Naive thymus-derived CD8-positive, alpha-beta T cell (primary cell): ENCODE results near the gene LRRTM3. TPM values are rescaled to one million over a fixed set of nuclear protein-coding genes. Genes with fewer than 3 reads are reported as not detected.

Experiments used
- ATAC-seq, 2 donors: fragments of 150-1000 bp; cut with Tn5 transposase in 1 of 2; sonication (Bioruptor Pico), chemical (Tn5 transposase) in 1 of 2; 1 replicate in 1 of 2; 2 replicates in 1 of 2; pipeline ENCODE4 v1.10.0; 2021; ENCODE audit warnings: mild to moderate bottlenecking in 2 of 2, moderate library complexity in 2 of 2
- POLR2A ChIA-PET: fragments of 350-600 bp; sonication (Branson Sonifier 250); formaldehyde crosslinking; loops from one replicate; lab custom pipeline; 2021; ENCODE audit warnings: antibody characterized with exemption; lab: Charles Lee
- DNase-seq, 10 donors: peaks; one replicate each; pipeline versions ENCODE4 v3.0.0 to v3.0.0-alpha.2; 2020 to 2022
- H3K27ac Mint-ChIP-seq, 10 donors: one replicate each; pipeline ENCODE4 v1.8.0; 2020 to 2022; ENCODE audit warnings: mild to moderate bottlenecking in 10 of 10, mixed read lengths in 10 of 10, moderate library complexity in 4 of 10, inconsistent platforms in 1 of 10
- H3K27me3 Mint-ChIP-seq, 5 donors: one replicate each; pipeline ENCODE4 v1.8.0; 2021 to 2022; ENCODE audit warnings: mixed read lengths in 5 of 5
- H3K36me3 Mint-ChIP-seq, 3 donors: one replicate each; pipeline ENCODE4 v1.8.0; 2020 to 2022; ENCODE audit warnings: mixed read lengths in 3 of 3, mild to moderate bottlenecking in 2 of 3, inconsistent platforms in 1 of 3
- H3K4me1 Mint-ChIP-seq, 4 donors: one replicate each; pipeline ENCODE4 v1.8.0; 2021 to 2022; ENCODE audit warnings: mixed read lengths in 4 of 4
- H3K4me3 Mint-ChIP-seq, 10 donors: one replicate each; pipeline ENCODE4 v1.8.0; 2020 to 2022; ENCODE audit warnings: mild to moderate bottlenecking in 10 of 10, mixed read lengths in 10 of 10, moderate library complexity in 6 of 10, inconsistent platforms in 1 of 10
- H3K9me3 Mint-ChIP-seq, 9 donors: one replicate each; pipeline ENCODE4 v1.8.0; 2020 to 2022; ENCODE audit warnings: mixed read lengths in 9 of 9, mild to moderate bottlenecking in 3 of 9, inconsistent platforms in 1 of 9, moderate library complexity in 1 of 9
- polyA plus RNA-seq, 3 donors: library from polyadenylated mRNA; unstranded; fragments of 300-500 nt; fragmentation: Illumina TruSeq; gene quantifications; one replicate each; pipeline ENCODE4 v1.2.3, GENCODE V29; 2021
- total RNA-seq, 8 experiments: library from RNA in 2 of 8; stranded (reverse) in 2 of 8; gene quantifications; one replicate each; pipeline ENCODE4 v1.2.3 and lab custom pipeline; 2021 to 2026

Gene LRRTM3
- total and polyA plus RNA-seq, 5 experiments from 2014 or later: not detected

DNA sequence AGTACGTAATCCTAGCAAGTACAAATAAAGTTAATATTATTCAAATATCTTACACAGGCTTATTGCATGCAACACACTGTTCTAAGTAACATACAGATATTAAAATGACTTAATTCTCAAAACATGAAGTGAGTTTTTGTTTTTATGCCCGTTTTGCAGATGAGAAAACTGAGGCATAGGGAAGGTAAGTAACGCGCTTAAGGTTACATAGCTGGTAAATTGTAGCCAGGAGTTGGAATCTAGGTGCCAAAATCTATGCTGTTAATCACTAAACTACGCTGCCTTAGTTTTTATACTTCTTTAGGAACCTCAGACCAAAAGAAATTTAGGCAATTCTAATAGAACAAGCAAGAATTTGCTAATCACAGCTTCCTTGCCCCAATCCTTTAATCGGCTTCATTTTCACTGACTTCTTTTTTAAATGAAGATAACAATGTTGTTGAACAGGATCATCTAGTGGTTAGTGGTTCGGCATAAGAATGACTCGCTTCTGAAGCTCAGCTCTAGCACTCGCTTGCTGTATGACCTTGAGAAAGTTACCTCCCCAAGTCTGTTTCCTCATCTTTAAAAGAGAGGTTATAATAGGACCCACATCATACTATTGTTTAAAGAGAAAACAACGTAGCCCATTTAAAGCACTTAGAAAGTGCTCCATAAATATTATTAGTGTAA lies 1.0 kb upstream of the LRRTM3 start:
- no peak for DNase-seq
- Mint-ChIP-seq H3K9me3 (peaks cover 0 to 12% (median 3%) of the 10 kb centered on the region in 9 donors), H3K4me1 (no peaks in the 10 kb centered on the region), H3K27ac (no peak overlapping the region), H3K4me3 (no peak overlapping the region), H3K36me3 (peaks cover 0 to 5% (median 0%) of the 10 kb centered on the region in 3 donors), H3K27me3 (peaks cover 18 to 30% (median 20%) of the 10 kb centered on the region in 5 donors)
- ATAC-seq: no peak
- POLR2A ChIA-PET: no interaction called here

DNA sequence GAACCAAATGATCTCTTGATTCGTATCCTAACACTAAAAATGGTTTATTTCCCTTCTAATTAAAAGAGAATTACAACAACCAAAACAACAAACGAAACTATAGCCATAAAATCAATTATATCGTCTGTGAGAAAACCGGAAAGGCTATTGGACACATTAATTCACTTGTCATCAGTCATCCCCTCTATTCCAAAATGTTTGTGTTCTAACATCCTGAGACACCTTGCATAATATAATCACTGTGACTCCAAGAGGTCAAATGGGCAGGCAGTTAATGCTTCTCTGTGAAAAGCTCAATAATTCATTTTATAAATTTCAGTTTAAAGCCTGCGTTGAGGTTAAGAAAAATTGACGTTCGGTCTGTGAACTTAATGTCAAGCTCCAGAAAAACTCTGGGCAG lies 463 bp upstream of the LRRTM3 start:
- H3K4me1 Mint-ChIP-seq: no peaks in the 10 kb centered on the region
- POLR2A ChIA-PET: no interaction called here
- H3K4me3 Mint-ChIP-seq: no peak overlapping the region
- peaks cover 0 to 5% (median 0%) of the 10 kb centered on the region in 3 donors for H3K36me3 Mint-ChIP-seq
- no peak for DNase-seq
- H3K9me3 Mint-ChIP-seq: peaks cover 0 to 12% (median 3%) of the 10 kb centered on the region in 9 donors
- H3K27me3 Mint-ChIP-seq: peaks cover 18 to 31% (median 20%) of the 10 kb centered on the region in 5 donors
- H3K27ac Mint-ChIP-seq: no peak overlapping the region
- ATAC-seq: no peak

DNA sequence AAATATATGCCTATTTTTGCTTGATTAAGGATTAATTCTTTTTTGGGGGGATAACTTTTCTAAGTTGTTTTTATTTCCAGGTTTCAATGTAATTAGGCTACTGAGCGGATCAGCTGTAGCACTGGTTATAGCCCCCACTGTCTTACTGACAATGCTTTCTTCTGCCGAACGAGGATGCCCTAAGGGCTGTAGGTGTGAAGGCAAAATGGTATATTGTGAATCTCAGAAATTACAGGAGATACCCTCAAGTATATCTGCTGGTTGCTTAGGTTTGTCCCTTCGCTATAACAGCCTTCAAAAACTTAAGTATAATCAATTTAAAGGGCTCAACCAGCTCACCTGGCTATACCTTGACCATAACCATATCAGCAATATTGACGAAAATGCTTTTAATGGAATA lies 1.0 kb downstream of the LRRTM3 start:
- H3K27me3 Mint-ChIP-seq: peaks cover 18 to 38% (median 23%) of the 10 kb centered on the region in 5 donors
- DNase-seq: no peak
- no peak overlapping the region for H3K4me3 Mint-ChIP-seq
- peaks cover 0 to 3% (median 0%) of the 10 kb centered on the region in 9 donors for H3K9me3 Mint-ChIP-seq
- H3K4me1 Mint-ChIP-seq: no peaks in the 10 kb centered on the region
- POLR2A ChIA-PET: no interaction called here
- H3K27ac Mint-ChIP-seq: no peak overlapping the region
- ATAC-seq: no peak
- H3K36me3 Mint-ChIP-seq: peaks cover 0 to 5% (median 0%) of the 10 kb centered on the region in 3 donors

DNA sequence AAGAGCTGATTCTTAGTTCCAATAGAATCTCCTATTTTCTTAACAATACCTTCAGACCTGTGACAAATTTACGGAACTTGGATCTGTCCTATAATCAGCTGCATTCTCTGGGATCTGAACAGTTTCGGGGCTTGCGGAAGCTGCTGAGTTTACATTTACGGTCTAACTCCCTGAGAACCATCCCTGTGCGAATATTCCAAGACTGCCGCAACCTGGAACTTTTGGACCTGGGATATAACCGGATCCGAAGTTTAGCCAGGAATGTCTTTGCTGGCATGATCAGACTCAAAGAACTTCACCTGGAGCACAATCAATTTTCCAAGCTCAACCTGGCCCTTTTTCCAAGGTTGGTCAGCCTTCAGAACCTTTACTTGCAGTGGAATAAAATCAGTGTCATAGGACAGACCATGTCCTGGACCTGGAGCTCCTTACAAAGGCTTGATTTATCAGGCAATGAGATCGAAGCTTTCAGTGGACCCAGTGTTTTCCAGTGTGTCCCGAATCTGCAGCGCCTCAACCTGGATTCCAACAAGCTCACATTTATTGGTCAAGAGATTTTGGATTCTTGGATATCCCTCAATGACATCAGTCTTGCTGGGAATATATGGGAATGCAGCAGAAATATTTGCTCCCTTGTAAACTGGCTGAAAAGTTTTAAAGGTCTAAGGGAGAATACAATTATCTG lies 1.6 kb downstream of the LRRTM3 start:
- H3K4me3 Mint-ChIP-seq: no peak overlapping the region
- H3K36me3 Mint-ChIP-seq: peaks cover 0 to 5% (median 0%) of the 10 kb centered on the region in 3 donors
- POLR2A ChIA-PET: no interaction called here
- peaks cover 20 to 38% (median 26%) of the 10 kb centered on the region in 5 donors for H3K27me3 Mint-ChIP-seq
- no peaks in the 10 kb centered on the region for H3K4me1 Mint-ChIP-seq
- H3K9me3 Mint-ChIP-seq: peaks cover 0 to 3% (median 0%) of the 10 kb centered on the region in 9 donors
- no peak overlapping the region for H3K27ac Mint-ChIP-seq
- DNase-seq (no peak), ATAC-seq (no peak)

DNA sequence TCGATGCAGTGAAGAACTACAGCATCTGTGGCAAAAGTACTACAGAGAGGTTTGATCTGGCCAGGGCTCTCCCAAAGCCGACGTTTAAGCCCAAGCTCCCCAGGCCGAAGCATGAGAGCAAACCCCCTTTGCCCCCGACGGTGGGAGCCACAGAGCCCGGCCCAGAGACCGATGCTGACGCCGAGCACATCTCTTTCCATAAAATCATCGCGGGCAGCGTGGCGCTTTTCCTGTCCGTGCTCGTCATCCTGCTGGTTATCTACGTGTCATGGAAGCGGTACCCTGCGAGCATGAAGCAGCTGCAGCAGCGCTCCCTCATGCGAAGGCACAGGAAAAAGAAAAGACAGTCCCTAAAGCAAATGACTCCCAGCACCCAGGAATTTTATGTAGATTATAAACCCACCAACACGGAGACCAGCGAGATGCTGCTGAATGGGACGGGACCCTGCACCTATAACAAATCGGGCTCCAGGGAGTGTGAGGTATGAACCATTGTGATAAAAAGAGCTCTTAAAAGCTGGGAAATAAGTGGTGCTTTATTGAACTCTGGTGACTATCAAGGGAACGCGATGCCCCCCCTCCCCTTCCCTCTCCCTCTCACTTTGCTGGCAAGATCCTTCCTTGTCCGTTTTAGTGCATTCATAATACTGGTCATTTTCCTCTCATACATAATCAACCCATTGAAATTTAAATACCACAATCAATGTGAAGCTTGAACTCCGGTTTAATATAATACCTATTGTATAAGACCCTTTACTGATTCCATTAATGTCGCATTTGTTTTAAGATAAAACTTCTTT lies 2.3 kb downstream of the LRRTM3 start:
- POLR2A ChIA-PET: no interaction called here

DNA sequence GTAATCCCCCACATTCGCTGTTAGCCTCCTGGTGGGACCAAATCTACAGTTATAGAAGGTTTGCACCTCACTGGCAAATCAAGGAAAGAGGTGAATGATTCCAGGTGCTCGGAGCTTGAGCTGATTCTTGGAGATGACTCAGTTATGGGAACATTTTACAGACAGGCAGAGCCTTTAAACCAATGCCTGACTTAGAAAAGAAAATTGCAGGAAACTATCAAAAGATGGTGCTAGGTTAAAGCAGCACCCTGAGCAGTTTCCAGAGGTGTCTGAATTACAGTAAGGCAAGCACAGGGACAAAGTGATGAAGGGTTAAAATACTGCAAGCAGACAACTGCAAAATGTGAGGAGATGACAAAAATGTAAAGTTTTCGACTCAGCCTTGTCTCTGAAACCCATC lies 2.9 kb downstream of the LRRTM3 start:
- Mint-ChIP-seq H3K27me3 (peaks cover 20 to 38% (median 24%) of the 10 kb centered on the region in 5 donors), H3K4me1 (no peaks in the 10 kb centered on the region), H3K36me3 (peaks cover 0 to 5% (median 0%) of the 10 kb centered on the region in 3 donors), H3K4me3 (no peak overlapping the region), H3K27ac (no peak overlapping the region), H3K9me3 (peaks cover 0 to 3% (median 0%) of the 10 kb centered on the region in 9 donors)
- POLR2A ChIA-PET: no interaction called here
- ATAC-seq: no peak
- DNase-seq: no peak

More for the DNA sequence above, 2.3 kb downstream of the LRRTM3 start:
- DNase-seq: no peak
- Mint-ChIP-seq H3K9me3 (peaks cover 0 to 3% (median 0%) of the 10 kb centered on the region in 9 donors), H3K36me3 (peaks cover 0 to 5% (median 0%) of the 10 kb centered on the region in 3 donors), H3K27ac (no peak overlapping the region), H3K4me1 (no peaks in the 10 kb centered on the region), H3K27me3 (peaks cover 20 to 38% (median 24%) of the 10 kb centered on the region in 5 donors), H3K4me3 (no peak overlapping the region)
- ATAC-seq: no peak

DNA sequence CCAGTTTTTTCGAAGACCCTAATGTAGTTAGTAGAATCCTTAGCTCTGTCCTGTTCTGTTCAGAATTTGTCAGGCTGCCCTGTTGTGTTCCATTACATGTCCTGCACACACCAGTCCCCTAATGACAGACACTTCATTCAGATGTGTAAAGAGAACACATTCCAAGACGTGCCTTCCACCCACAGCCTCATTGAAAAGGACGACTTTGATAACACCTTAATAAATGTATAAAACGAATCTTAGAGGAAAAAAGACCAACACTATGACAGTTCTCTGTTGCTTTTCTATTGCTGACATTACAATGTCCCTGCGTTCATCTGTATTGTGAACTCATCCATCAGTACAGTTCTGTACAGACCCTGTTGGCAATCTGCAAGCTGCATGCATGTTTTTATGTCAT lies 3.5 kb downstream of the LRRTM3 start:
- ATAC-seq (no peak), DNase-seq (no peak)
- H3K9me3 Mint-ChIP-seq: peaks cover 0 to 5% (median 0%) of the 10 kb centered on the region in 9 donors
- H3K4me1 Mint-ChIP-seq: no peaks in the 10 kb centered on the region
- POLR2A ChIA-PET: no interaction called here
- H3K4me3 Mint-ChIP-seq: no peak overlapping the region
- H3K36me3 Mint-ChIP-seq: peaks cover 0 to 5% (median 0%) of the 10 kb centered on the region in 3 donors
- H3K27ac Mint-ChIP-seq: no peak overlapping the region
- H3K27me3 Mint-ChIP-seq: peaks cover 20 to 34% (median 21%) of the 10 kb centered on the region in 5 donors

DNA sequence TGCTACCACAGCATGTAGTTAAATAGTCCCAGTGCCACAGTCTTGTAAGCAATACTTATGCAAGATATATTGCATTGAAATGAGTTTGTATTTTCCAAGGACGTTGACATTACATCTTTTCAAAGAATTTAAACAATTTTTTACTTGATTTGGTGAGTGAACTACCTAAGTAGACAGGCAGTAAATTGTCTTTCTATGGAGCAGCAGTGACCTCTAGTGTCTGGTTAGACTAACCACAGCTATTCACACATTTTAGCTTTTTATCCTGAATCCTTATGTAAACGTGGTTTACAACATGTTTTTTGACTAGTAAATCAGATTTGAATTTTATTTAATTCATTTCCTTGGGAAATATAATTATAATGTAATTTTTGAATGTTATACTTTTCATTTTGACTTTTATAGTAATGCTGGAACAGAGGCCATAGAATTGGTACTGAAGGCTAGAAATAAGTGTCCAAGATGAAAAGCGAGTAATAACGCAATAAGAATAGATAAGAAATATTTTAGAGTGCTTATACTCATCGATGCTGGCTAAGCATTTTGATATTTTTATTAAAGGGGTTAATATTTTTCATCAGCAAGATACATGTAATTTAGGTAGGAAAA lies 5.6 kb downstream of the LRRTM3 start:
- no peak for ATAC-seq
- no peak overlapping the region for H3K4me3 Mint-ChIP-seq

DNA sequence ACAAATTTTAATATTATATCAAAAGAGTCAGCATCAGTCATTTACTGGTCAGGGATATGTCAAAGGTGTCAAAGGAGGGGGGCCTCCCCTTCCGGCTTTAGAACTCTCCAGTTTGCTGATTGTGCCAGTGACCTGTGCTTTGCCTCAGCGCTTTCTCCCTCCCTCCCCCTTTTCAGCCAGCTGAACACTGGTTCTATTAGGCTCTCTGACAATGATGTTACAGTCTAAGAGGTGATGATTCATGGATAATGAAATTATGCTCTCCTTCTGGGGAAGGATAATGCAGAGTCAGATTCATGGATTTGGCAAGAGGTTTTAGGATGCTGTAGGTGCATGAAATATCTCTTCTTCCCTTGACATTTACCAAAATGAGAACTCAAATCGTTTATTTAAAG lies 6.1 kb downstream of the LRRTM3 start:
- Mint-ChIP-seq H3K27me3 (peaks cover 20 to 30% (median 22%) of the 10 kb centered on the region in 5 donors), H3K4me1 (no peaks in the 10 kb centered on the region), H3K36me3 (peaks cover 0 to 5% (median 0%) of the 10 kb centered on the region in 3 donors), H3K4me3 (no peak overlapping the region), H3K27ac (no peak overlapping the region), H3K9me3 (peaks cover 0 to 3% (median 0%) of the 10 kb centered on the region in 9 donors)
- POLR2A ChIA-PET: no interaction called here
- ATAC-seq: no peak
- no peak for DNase-seq

More for the DNA sequence above, 5.6 kb downstream of the LRRTM3 start:
- H3K9me3 Mint-ChIP-seq: peaks cover 0 to 3% (median 0%) of the 10 kb centered on the region in 9 donors
- no peak overlapping the region for H3K27ac Mint-ChIP-seq
- peak in 2 of 10 donors; percentile 1 to 2 for DNase-seq
- peaks cover 18 to 30% (median 22%) of the 10 kb centered on the region in 5 donors for H3K27me3 Mint-ChIP-seq
- H3K36me3 Mint-ChIP-seq: peaks cover 0 to 5% (median 0%) of the 10 kb centered on the region in 3 donors
- H3K4me1 Mint-ChIP-seq: no peaks in the 10 kb centered on the region
- POLR2A ChIA-PET: no interaction called here

DNA sequence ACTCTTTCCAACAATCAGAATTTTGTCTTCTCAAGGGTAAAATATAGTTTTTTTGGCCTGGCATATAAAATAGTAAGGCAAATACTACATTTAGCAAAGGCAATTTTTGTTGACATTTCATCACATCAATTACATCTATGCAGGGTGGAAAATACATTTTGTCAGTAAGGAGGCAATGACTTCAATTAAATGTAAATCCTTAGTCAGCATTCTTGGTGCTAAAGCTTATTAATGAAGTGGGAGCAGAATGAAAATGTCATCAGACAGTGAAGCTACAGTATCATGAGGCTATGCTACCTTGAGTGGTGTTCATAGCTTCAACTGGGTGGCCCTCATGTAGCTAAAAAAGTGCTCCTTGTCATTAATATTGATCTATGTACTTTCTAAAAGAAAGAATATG lies 8.9 kb downstream of the LRRTM3 start:
- Mint-ChIP-seq H3K27me3 (peaks cover 0 to 13% (median 7%) of the 10 kb centered on the region in 5 donors), H3K4me3 (no peak overlapping the region), H3K4me1 (no peaks in the 10 kb centered on the region), H3K27ac (no peak overlapping the region), H3K9me3 (peaks cover 0 to 9% (median 0%) of the 10 kb centered on the region in 9 donors), H3K36me3 (no peaks in the 10 kb centered on the region)
- POLR2A ChIA-PET: no interaction called here
- DNase-seq: no peak
- ATAC-seq: no peak

DNA sequence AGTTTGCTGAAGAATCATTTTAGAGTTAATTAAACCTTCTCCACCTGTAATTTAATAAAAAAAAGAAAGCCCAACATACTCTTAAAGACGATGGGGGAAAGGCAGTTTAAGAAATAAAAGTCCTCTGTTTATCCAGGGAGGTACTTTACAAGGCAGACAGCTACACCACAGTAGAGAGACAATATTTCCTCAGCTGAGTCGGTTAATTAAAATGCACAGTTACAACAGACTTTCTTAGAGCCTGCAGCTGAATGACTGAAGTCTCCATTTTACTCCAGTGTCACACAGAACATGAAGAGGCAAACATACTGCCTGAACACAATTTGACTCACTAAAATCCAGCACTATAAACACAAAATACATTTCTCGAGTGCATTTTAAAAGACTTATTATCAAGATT lies 15.1 kb downstream of the LRRTM3 start:
- no peak overlapping the region for H3K27ac Mint-ChIP-seq
- no peaks in the 10 kb centered on the region for H3K4me1 Mint-ChIP-seq
- no peak for ATAC-seq
- POLR2A ChIA-PET: no interaction called here
- no peak overlapping the region for H3K4me3 Mint-ChIP-seq
- no peaks in the 10 kb centered on the region for H3K36me3 Mint-ChIP-seq
- peaks cover 0 to 4% (median 1%) of the 10 kb centered on the region in 5 donors for H3K27me3 Mint-ChIP-seq
- no peak for DNase-seq
- H3K9me3 Mint-ChIP-seq: peaks cover 0 to 9% (median 0%) of the 10 kb centered on the region in 9 donors

DNA sequence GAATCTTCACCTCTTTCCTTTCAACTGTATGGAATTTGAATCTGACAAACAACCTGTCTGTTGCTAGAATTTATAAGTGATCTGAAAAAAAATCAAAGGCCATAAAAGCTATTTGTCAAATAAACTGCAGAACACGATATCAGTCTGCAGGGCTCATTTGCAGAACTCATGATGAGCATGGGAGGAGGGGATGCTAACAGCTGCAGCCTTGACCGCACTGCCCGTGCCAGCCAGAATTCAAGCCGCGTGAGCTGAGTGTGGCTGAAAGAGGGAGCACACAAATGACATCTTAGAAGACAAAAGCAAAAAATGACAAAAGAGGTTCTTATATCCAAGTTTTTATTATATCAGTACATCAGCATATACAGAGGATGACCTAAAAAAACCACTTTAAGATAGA lies 15.7 kb downstream of the LRRTM3 start:
- Mint-ChIP-seq H3K36me3 (no peaks in the 10 kb centered on the region), H3K4me1 (no peaks in the 10 kb centered on the region), H3K27me3 (peaks cover 0 to 2% (median under 1%) of the 10 kb centered on the region in 5 donors), H3K9me3 (peaks cover 0 to 9% (median 0%) of the 10 kb centered on the region in 9 donors), H3K27ac (no peak overlapping the region), H3K4me3 (no peak overlapping the region)
- DNase-seq (no peak), ATAC-seq (no peak)
- POLR2A ChIA-PET: no interaction called here
